ENCODE results near the gene NEU2.

DNA sequence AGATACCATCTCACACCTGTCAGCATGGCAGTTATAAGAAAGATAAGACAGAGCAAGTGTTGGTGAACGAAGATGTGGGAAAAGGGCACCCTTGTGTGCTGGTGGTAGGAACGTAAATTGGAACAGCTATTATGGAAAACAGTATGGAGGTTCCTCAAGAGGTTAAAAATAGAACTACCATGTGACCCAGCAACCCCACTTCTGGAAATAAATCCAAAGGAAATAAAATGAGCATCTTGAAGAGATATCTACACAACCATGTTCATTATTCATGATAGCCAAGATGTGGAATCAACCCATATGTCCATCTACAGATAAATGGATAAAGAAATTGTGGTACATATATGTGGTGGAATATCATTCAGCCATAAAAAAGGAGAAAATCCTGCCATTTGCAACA, 46.3 kb upstream of the NEU2 start:
- TF ChIP-seq POLR2AphosphoS5 (IDR thresholded peaks at IDR 0.05; ENCODE audit: low read depth, low read length): no peak
- TF ChIP-seq POLR2A (IDR thresholded peaks at IDR 0.05; ENCODE audit: low read depth, low read length): no peak
- no peak for TF ChIP-seq TAF1 (IDR thresholded peaks at IDR 0.05; ENCODE audit: borderline replicate concordance, low read depth, low read length)
